ELR (cell line): ENCODE measurements around the gene FTO.

Experiments used
- DNase-seq: peaks from one replicate; pipeline ENCODE4 v3.0.0-alpha.2; 2015; ENCODE audit warnings: low read depth

The FTO gene

GRCh38 chr16:53755026-53755910 is 51.3 kb downstream of the FTO start:
- DNase-seq: peak; percentile 40

GRCh38 chr16:53756275-53756996 is 52.5 kb downstream of the FTO start:
- DNase-seq: no peak

- DNase-seq: no peak
These were observed 54.1 kb downstream of the FTO start for GRCh38 chr16:53757971-53758609.

- DNase-seq: no peak
These were observed 58.2 kb downstream of the FTO start for GRCh38 chr16:53761962-53762703.

DNA sequence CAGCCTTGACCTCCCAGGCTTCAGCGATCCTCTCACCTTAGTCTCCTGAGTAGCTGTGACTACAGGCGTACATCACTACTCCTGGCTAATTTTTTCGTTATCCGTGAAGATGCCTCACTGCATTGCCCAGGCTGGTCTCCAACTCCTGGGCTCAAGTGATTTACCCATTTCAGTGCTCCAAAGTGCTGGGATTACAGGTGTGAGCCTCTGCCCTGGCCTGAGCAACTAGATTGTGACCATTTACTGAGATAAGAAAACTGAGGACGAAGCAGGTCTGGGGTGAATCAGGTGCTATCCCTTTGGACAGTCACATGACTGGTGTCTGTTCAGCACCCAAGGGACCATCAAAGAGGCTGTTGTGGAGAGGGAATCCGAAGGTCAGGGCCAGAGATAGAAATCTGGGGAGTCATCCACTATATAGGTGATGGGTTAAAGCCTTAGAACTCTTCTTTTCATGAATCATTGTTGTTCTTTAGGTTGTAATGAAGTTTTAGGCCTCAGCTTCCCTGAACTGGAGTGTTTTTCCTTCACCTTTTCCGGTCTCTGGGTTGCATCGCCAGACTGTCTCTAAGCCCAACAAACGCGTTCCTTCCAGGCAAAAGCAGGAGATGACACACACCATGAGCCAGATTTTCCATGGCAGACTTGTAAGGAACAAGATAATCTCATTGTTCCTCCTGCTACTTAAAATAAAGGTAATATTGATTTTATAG is 62.5 kb downstream of the FTO start:
- peak; percentile 35 for DNase-seq

- peak; percentile 39 for DNase-seq
These were observed 64.2 kb downstream of the FTO start for GRCh38 chr16:53768167-53768566.

- peak; percentile 89 for DNase-seq
These were observed 64.6 kb downstream of the FTO start for GRCh38 chr16:53768593-53768992.

- DNase-seq: no peak
These were observed 65.2 kb downstream of the FTO start for GRCh38 chr16:53769185-53769584.

GRCh38 chr16:53769787-53770186 is 65.8 kb downstream of the FTO start:
- no peak for DNase-seq

GRCh38 chr16:53770641-53771040 is 66.7 kb downstream of the FTO start:
- no peak for DNase-seq

DNA sequence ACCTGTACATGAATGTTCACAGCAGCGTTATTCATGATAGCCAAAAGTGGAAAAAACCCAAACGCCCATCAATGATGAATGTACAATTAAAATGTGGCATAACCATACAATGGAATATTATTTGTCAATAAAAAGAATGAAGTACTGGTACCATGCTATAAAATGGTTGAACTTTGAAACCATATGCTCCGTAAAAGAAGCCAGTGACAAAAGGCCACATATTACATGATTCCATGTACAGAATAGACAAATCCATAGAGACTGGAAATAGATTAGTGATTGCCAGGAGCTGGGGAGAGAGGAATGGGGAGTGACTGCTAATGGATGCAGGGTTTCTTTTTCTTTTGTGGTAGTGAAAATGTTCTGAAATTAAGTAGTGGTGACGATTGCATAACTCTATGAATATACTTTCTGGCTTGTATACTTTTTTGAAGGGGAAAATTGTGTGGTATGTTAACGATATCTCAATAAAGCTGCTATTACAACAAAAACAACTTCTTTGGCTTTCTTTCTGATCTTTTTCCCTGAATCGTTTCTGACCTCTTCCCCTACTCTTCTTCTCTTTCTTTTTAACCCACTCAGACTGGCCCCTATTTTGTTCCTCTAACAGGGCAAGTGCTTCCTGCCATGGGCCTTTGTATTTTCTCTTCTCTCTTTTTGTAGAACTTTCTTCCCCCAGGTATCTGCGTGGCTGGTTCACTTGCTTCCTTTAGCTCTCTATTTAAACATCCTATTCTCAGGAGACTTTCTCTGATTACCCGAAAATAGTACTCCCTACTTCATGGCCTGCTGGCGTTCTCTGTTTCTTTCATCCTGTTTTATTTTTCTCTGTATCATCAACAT is 67.9 kb downstream of the FTO start:
- DNase-seq: no peak

GRCh38 chr16:53773150-53773846 is 69.3 kb downstream of the FTO start:
- DNase-seq: peak; percentile 79

DNA sequence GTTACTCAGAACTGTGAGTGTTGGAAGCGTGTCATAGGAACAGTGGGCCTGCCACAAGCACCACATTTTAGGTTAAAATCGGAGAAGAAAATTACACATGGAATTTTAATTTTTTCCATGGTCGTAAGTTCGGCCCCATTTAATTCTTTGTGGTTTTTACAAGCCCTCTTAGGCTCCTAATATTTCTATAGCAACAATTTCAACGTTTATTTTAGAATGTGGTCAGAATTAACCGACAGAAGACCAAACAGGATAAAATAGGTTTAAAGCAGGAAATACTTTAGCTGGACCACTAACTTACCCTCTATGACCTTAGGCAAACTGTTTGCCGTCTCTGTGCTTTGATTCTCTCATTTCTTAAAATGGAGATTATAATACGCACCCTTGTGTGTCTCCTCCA is 69.9 kb downstream of the FTO start:
- no peak for DNase-seq

- no peak for DNase-seq
These were observed 71.3 kb downstream of the FTO start for GRCh38 chr16:53775106-53775820.

DNA sequence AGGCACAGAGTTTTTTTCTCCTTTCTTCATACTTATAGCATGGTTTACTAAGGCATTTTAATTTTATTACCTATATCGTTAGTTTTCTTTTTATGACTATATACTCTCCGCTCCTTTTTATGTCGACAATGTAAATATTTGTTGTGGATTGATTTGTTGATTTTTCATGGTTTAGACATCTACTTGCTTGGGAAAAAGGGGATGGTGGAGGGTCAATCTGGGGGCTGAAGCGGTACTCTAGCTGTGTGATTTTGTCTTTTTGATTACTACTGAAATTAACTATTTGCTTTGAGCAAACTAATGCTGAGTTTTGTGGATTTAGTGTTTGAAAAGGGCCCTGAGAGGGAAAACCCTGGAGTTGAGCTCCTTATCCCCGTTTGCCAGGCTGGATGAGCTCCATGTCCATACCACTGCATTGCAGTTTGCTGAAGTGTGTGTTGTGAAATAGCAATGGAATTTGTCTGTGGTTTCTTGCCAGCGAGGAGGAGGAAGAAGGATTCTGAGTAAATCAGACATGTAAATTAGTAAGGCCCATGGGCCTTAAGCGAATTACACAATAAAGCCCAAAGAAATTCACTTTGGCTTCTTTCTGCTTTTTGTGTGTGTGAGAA is 72.0 kb downstream of the FTO start:
- peak; percentile 93 for DNase-seq

DNA sequence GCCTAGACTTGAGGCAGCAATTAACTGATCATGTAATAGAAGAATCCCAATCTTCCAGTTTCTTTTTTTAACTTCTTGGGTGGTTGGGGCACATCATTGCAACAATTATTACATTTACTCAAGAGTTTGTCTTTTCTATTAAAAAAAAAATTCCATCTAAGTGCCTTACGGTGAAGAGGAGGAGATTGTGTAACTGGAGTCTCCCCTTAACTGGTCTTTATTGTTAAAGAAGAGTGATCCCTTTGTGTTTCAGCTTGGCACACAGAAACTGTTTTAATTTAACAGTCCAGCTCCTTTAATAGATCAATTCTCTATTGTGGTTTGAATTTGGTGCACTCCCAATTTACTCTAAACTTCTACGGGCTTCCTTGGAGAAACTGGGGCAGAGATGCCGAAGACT is 75.2 kb downstream of the FTO start:
- DNase-seq: no peak

GRCh38 chr16:53780051-53780450 is 76.1 kb downstream of the FTO start:
- DNase-seq: no peak

DNA sequence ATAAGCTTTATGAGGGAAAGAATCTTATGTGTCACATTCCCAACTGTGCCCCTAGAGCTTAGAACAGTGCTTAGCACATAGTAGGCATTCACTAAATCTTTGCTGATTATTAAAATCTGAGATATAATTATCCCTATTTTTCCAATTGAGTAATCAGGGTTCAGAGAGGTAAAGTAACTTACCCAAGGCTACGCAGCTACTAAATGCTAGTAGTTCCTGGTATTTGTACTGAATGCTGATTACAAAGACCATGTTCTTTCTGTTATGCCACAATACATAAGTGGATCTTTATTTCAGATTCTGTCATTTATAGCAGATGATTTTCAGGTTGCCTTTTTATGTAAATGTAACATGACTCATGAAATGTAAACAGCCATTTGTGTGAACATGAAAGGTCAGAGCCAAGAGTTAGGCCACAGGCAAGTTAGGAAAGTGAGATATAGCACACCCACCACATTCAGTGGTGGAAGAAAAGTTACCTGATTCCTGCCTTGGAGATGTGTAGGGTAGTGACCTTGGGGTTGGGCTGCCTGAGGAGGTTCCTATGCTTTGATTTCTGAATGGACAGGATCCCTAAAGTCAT is 77.2 kb downstream of the FTO start:
- peak; percentile 57 for DNase-seq
